Heart left ventricle (tissue), 16 donors: Measurements from ENCODE around the gene DSEL. TPM values are rescaled to one million over a fixed set of nuclear protein-coding genes. Genes with fewer than 3 reads are reported as not detected.

Source experiments
- ATAC-seq, 4 donors: fragments of 200-7000 bp; cut with Tn5 transposase; one replicate each; pipeline ENCODE4 v1.9.1; 2020 to 2022; ENCODE audit warnings: moderate library complexity in 4 of 4, mild to moderate bottlenecking in 3 of 4, moderate number of reproducible peaks in 1 of 4
- DNase-seq, 5 donors: peaks; one replicate each; pipeline ENCODE4 v3.0.0-alpha.2; 2020
- H3K27ac ChIP-seq, 12 donors: fragments of 200-600 bp; sonication (generic) in 4 of 12; one replicate each; pipeline versions ENCODE4 v1.5.0 to v1.8.0; 2016 to 2022; ENCODE audit warnings: mild to moderate bottlenecking in 2 of 12
- H3K27me3 ChIP-seq, 9 donors: fragments of 200-600 bp; sonication (generic) in 2 of 9; one replicate each; pipeline versions ENCODE4 v1.5.1 to v1.8.0; 2016 to 2022; ENCODE audit warnings: mild to moderate bottlenecking in 3 of 9
- H3K36me3 ChIP-seq, 9 donors: fragments of 200-600 bp; sonication (generic) in 2 of 9; one replicate each; pipeline versions ENCODE4 v1.5.0 to v1.8.0; 2018 to 2022; ENCODE audit warnings: mild to moderate bottlenecking in 2 of 9
- H3K4me1 ChIP-seq, 12 donors: fragments of 200-600 bp; sonication (generic) in 4 of 12; one replicate each; pipeline versions ENCODE4 v1.5.0 to v1.8.0; 2016 to 2022; ENCODE audit warnings: mild to moderate bottlenecking in 3 of 12
- H3K4me3 ChIP-seq, 12 donors: fragments of 200-600 bp; sonication (generic) in 4 of 12; one replicate each; pipeline versions ENCODE4 v1.5.0 to v1.8.0; 2017 to 2022; ENCODE audit warnings: mild to moderate bottlenecking in 9 of 12, moderate library complexity in 4 of 12
- H3K9me3 ChIP-seq, 12 donors: fragments of 200-600 bp; sonication (generic) in 4 of 12; one replicate each; pipeline versions ENCODE4 v1.5.0 to v1.8.0; 2016 to 2022; ENCODE audit warnings: mild to moderate bottlenecking in 1 of 12
- POLR2A ChIP-seq, 2 donors: fragments of 450-650 bp; IDR thresholded peaks; one replicate each; pipeline ENCODE4 v1.6.1; 2017; ENCODE audit warnings: antibody characterized with exemption in 2 of 2, mild to moderate bottlenecking in 2 of 2, moderate library complexity in 2 of 2
- WGBS, 4 donors: extraction: QIAGEN DNeasy Blood & Tissue Kit in 2 of 4; methylation state at CpG; one replicate each; pipeline versions ENCODE4 v1.1.5 to v1.1.7; 2013 to 2018; 5-methylcytosine and 5-hydroxymethylcytosine counted together
- intact Hi-C, 10 donors: fragments of 100-400 bp; cut with DNase I; formaldehyde crosslinking; loops; one replicate each; pipeline versions ENCODE4 v1.11.1 to v1.14.2; 2022
- polyA plus RNA-seq, 2 donors: library from polyadenylated mRNA; stranded (reverse); fragments of 200-250 nt; gene quantifications; one replicate each; pipeline ENCODE4 v1.2.3, GENCODE V29; 2013
- total RNA-seq, 9 donors: library from RNA; depleted of rRNA in 2 of 9; stranded (reverse); fragments of >200 nt in 2 of 9; fragmentation: NEBNext Ultra II Directional in 3 of 9; extraction: Animal tissue kit (Norgen Biotek cat#: 25700) in 3 of 9; gene quantifications; one replicate each; pipeline versions ENCODE4 v1.1.0 to v1.2.4, GENCODE V29; 2016 to 2023
- TF ChIP-seq, protein P1 (sequence below), 12 donors: fragments of 200-600 bp; sonication (generic) in 4 of 12; IDR thresholded peaks; one replicate each; pipeline versions ENCODE4 v1.5.0 to v1.8.0; 2018 to 2022; ENCODE audit warnings: antibody characterized with exemption in 12 of 12, mild to moderate bottlenecking in 5 of 12
- donor health status: ischemic (EF 13 %, LVEDD 7.1; RV severe dilation, severe dysfunction).
- donor health status: healthy with polysubstance abuse.
- donor health status: DM: no; HTN: yes; CAD: no.
- donor health status: DM: no; HTN: no; CAD: no.
- donor health status: ischemic (EF 25% LVEDD 6.9; RV normal size, moderate dysfunction).
- donor health status: ischemic (EF 25% LVEDD 5.7; RV mildly dilated, moderate dysfunction).
- donor health status: healthy.
- donor health status: DM: yes; HTN: yes; CAD: no.
- donor health status: ischemic (EF 35%, LVEDD 5.7; RV mildly dilated, moderate dysfunction).
- donor health status: nonischemic (EF 11% LVEDD 7.7; RV severe dilation, severe dysfunction).
- donor health status: DM: yes; HTN: yes; CAD: no.
- donor health status: PGD.
- donor health status: ischemic (EF 29% LVEDD 5.4; RV normal size, mild dysfunction).
- donor health status: nonischemic (EF 23%, LVEDD 6.1; RV moderate dilation, normal function).

DSEL gene
- total and polyA plus RNA-seq, 11 donors, result 0.61 to 4.0 (median 2.3) TPM

DNA sequence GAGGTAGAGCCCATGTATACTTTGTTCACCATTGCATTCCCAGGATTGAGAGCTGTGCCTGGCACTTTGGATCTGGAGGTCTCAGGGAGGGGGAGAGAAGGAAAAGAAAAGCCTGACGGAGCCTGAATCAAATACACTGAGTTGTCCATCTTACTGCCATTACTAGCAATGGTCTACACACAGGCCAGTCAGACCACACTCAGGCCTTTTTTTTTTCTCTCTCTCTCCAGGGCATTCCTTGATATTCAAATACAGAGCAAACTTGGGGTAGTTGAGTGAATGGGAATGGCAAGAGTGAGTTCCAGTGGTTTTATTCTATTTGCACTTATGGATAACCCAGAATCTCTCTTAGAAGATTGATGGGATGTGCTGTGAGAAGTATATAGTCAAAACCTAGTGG, 11.8 kb downstream of the DSEL start:
- DNase-seq (no peak), ATAC-seq (no peak)
- Histone ChIP-seq H3K4me1 (peaks cover 0 to 5% (median 0%) of the 10 kb centered on the region in 12 donors), H3K36me3 (no peaks in the 10 kb centered on the region), H3K27ac (no peak overlapping the region), H3K4me3 (no peak overlapping the region), H3K27me3 (no peaks in the 10 kb centered on the region), H3K9me3 (no peaks in the 10 kb centered on the region)
- TF ChIP-seq, protein P1, sequence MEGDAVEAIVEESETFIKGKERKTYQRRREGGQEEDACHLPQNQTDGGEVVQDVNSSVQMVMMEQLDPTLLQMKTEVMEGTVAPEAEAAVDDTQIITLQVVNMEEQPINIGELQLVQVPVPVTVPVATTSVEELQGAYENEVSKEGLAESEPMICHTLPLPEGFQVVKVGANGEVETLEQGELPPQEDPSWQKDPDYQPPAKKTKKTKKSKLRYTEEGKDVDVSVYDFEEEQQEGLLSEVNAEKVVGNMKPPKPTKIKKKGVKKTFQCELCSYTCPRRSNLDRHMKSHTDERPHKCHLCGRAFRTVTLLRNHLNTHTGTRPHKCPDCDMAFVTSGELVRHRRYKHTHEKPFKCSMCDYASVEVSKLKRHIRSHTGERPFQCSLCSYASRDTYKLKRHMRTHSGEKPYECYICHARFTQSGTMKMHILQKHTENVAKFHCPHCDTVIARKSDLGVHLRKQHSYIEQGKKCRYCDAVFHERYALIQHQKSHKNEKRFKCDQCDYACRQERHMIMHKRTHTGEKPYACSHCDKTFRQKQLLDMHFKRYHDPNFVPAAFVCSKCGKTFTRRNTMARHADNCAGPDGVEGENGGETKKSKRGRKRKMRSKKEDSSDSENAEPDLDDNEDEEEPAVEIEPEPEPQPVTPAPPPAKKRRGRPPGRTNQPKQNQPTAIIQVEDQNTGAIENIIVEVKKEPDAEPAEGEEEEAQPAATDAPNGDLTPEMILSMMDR (IDR thresholded peaks at IDR 0.05), result no peak
- TF ChIP-seq POLR2A (IDR thresholded peaks at IDR 0.05), result no peak
- intact Hi-C loops, result no loop called here
- WGBS, 4 donors, result 70 to 100% (median 94%) methylated on average over 1 of the region's 1 CpG

DNA sequence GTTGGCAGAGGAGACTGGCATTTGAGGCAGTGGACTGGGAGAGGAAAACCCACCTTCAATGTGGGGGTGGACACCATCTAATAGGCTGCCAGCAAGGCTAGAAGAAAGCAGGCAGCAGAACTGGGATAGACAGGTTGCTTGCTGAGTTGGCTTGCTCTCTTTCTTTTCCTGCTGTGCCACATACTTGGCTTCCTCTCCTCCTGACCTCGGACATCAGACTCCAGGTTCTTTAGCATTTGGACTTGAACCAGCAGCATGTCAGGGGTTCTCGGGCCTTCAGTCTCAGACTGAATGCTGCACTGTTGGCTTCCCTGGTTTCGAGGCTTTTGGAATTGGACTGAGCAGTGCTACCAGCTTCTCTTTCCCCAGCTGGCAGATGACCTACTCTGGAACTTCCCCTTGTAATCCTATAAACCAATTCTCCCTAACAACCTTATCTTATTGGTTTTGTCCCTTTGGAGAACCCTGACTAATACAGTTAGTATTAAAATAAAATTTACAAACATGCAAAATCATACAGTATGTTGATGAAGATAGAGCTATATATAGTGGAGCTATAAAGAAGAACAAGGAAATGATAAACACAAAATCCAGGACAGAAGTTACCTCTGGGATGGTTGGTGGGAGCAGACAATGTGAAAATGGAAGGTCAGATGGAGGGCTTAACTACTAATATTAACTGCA, 15.9 kb downstream of the DSEL start:
- intact Hi-C loops, result no loop called here
- WGBS, 4 donors, result 63 to 87% (median 74%) methylated on average over 3 of the region's 3 CpGs

DNA sequence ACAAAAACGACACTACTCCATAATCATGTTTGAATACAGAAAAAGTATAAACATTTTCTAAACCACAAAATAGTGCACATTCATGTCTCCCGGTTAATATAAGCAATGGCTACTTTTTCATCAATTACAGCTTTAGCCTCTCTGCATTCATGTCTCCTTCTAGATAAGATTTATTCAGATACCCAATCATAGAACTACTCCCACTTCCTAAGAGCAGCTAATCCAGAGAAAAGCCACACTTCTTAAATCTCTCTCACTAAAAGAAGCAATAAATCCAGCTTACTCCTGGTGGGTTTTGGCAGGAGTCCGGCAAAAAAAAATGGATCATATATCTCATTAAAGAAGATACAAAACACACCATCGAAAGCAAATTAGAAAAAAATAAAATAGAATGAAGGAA, 20.1 kb downstream of the DSEL start:
- Histone ChIP-seq H3K4me3 (no peak overlapping the region), H3K27me3 (no peaks in the 10 kb centered on the region), H3K36me3 (no peaks in the 10 kb centered on the region), H3K9me3 (peaks cover 0 to 7% (median 0%) of the 10 kb centered on the region in 12 donors), H3K27ac (no peak overlapping the region), H3K4me1 (no peaks in the 10 kb centered on the region)
- ATAC-seq (no peak), DNase-seq (no peak)
- 63 to 80% (median 70%) methylated on average over 4 of the region's 4 CpGs for WGBS, 4 donors
- intact Hi-C loops, result no loop called here
- TF ChIP-seq, protein P1 (IDR thresholded peaks at IDR 0.05), result no peak
- no peak for TF ChIP-seq POLR2A (IDR thresholded peaks at IDR 0.05)

More for the DNA sequence above, 15.9 kb downstream of the DSEL start:
- Histone ChIP-seq H3K9me3 (peaks cover 0 to 7% (median 0%) of the 10 kb centered on the region in 12 donors), H3K27ac (no peak overlapping the region), H3K4me3 (no peak overlapping the region), H3K36me3 (no peaks in the 10 kb centered on the region), H3K4me1 (no peaks in the 10 kb centered on the region), H3K27me3 (no peaks in the 10 kb centered on the region)
- TF ChIP-seq POLR2A (IDR thresholded peaks at IDR 0.05), result no peak
- TF ChIP-seq, protein P1 (IDR thresholded peaks at IDR 0.05), result no peak
- no peak for DNase-seq
- ATAC-seq, result no peak

DNA sequence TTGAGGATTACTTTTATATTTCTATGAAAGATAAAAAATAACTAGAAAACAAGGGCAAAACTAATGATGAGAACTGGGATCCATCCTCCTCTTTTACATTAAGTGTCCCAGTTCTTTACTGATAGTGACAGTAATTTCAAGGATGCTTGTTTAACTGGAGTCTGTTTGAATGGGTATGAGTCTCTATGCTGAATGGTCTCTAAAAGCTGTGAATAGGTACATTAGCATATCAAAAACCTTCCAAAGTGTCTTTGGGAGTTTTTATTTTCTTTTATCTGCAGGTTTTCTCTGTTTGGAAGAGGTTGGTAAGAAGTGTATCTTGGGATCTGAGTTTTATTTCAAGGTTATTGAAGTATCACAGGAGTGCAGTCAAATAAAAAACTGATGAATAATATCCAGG, 30.0 kb downstream of the DSEL start:
- Histone ChIP-seq H3K9me3 (no peaks in the 10 kb centered on the region), H3K36me3 (no peaks in the 10 kb centered on the region), H3K27me3 (no peaks in the 10 kb centered on the region), H3K27ac (no peak overlapping the region), H3K4me1 (no peaks in the 10 kb centered on the region), H3K4me3 (no peak overlapping the region)
- intact Hi-C loops, result no loop called here
- no peak for TF ChIP-seq POLR2A (IDR thresholded peaks at IDR 0.05)
- TF ChIP-seq, protein P1 (IDR thresholded peaks at IDR 0.05), result no peak
- ATAC-seq (no peak), DNase-seq (no peak)
